ENCODE results near the gene CYP8B1. TPM values are rescaled to one million over a fixed set of nuclear protein-coding genes. Genes with fewer than 3 reads are reported as not detected.

The CYP8B1 gene
- total and polyA plus RNA-seq, 2 of the 13 experiments (the other 11 are each of a cell fraction or from before 2014, with no cell fraction given) = 0.58 to 2.0 TPM

GRCh38 chr3:42855547-42856380 lies 19.9 kb downstream of the CYP8B1 start (continued):
- TF ChIP-seq SMAD9 (CRISPR knock-in tag; IDR thresholded peaks at IDR 0.05) = no peak
- TF ChIP-seq PCBP1 (IDR thresholded peaks at IDR 0.05; ENCODE audit: borderline replicate concordance, low read depth, low read length) = no peak
- peak; percentile 95 for TF ChIP-seq SIX4 (CRISPR knock-in tag; IDR thresholded peaks at IDR 0.05)
- TF ChIP-seq, protein P1, sequence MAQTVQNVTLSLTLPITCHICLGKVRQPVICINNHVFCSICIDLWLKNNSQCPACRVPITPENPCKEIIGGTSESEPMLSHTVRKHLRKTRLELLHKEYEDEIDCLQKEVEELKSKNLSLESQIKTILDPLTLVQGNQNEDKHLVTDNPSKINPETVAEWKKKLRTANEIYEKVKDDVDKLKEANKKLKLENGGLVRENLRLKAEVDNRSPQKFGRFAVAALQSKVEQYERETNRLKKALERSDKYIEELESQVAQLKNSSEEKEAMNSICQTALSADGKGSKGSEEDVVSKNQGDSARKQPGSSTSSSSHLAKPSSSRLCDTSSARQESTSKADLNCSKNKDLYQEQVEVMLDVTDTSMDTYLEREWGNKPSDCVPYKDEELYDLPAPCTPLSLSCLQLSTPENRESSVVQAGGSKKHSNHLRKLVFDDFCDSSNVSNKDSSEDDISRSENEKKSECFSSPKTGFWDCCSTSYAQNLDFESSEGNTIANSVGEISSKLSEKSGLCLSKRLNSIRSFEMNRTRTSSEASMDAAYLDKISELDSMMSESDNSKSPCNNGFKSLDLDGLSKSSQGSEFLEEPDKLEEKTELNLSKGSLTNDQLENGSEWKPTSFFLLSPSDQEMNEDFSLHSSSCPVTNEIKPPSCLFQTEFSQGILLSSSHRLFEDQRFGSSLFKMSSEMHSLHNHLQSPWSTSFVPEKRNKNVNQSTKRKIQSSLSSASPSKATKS (CRISPR knock-in tag; IDR thresholded peaks at IDR 0.05) = peak; percentile 77; the same call in 1 of the 2 replicates
- peak; percentile 53; the same call in 1 of the 2 replicates for TF ChIP-seq SALL2 (CRISPR knock-in tag; IDR thresholded peaks at IDR 0.05)
- no peak for TF ChIP-seq SYNCRIP (IDR thresholded peaks at IDR 0.05; ENCODE audit: insufficient read depth, low read depth, low read length)
- no peak for TF ChIP-seq ZNF597 (CRISPR knock-in tag; IDR thresholded peaks at IDR 0.05)
- TF ChIP-seq ZNF274 (CRISPR knock-in tag; IDR thresholded peaks at IDR 0.05) = no peak
- TF ChIP-seq EEA1 (CRISPR knock-in tag; IDR thresholded peaks at IDR 0.05; ENCODE audit: borderline replicate concordance) = no peak
- no peak for TF ChIP-seq ZNF577 (CRISPR knock-in tag; IDR thresholded peaks at IDR 0.05; ENCODE audit: borderline replicate concordance, low read depth)
- TF ChIP-seq BRF2 (CRISPR knock-in tag; IDR thresholded peaks at IDR 0.05) = no peak
- peak; percentile 10; the same call in 1 of the 2 replicates for TF ChIP-seq ZNF567 (CRISPR knock-in tag; IDR thresholded peaks at IDR 0.05; ENCODE audit: borderline replicate concordance)
- no peak for TF ChIP-seq ZFP41 (CRISPR knock-in tag; IDR thresholded peaks at IDR 0.05; ENCODE audit: borderline replicate concordance)
- peak; percentile 86; the same call in 1 of the 2 replicates for TF ChIP-seq ZNF703 (CRISPR knock-in tag; IDR thresholded peaks at IDR 0.05; ENCODE audit: borderline replicate concordance)
- TF ChIP-seq, protein P2, sequence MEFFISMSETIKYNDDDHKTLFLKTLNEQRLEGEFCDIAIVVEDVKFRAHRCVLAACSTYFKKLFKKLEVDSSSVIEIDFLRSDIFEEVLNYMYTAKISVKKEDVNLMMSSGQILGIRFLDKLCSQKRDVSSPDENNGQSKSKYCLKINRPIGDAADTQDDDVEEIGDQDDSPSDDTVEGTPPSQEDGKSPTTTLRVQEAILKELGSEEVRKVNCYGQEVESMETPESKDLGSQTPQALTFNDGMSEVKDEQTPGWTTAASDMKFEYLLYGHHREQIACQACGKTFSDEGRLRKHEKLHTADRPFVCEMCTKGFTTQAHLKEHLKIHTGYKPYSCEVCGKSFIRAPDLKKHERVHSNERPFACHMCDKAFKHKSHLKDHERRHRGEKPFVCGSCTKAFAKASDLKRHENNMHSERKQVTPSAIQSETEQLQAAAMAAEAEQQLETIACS (CRISPR knock-in tag; IDR thresholded peaks at IDR 0.05) = 0 out of 2 replicates have a peak, but pooled peaks have one; percentile 29
- no peak for TF ChIP-seq DMAP1 (CRISPR knock-in tag; IDR thresholded peaks at IDR 0.05)
- TF ChIP-seq PRMT3 (CRISPR knock-in tag; IDR thresholded peaks at IDR 0.05; ENCODE audit: borderline replicate concordance, low read depth) = no peak; the same call in 1 of the 2 replicates
- TF ChIP-seq SATB2 (CRISPR knock-in tag; IDR thresholded peaks at IDR 0.05) = 0 out of 2 replicates have a peak, but pooled peaks have one; percentile 41
- TF ChIP-seq, protein P3, sequence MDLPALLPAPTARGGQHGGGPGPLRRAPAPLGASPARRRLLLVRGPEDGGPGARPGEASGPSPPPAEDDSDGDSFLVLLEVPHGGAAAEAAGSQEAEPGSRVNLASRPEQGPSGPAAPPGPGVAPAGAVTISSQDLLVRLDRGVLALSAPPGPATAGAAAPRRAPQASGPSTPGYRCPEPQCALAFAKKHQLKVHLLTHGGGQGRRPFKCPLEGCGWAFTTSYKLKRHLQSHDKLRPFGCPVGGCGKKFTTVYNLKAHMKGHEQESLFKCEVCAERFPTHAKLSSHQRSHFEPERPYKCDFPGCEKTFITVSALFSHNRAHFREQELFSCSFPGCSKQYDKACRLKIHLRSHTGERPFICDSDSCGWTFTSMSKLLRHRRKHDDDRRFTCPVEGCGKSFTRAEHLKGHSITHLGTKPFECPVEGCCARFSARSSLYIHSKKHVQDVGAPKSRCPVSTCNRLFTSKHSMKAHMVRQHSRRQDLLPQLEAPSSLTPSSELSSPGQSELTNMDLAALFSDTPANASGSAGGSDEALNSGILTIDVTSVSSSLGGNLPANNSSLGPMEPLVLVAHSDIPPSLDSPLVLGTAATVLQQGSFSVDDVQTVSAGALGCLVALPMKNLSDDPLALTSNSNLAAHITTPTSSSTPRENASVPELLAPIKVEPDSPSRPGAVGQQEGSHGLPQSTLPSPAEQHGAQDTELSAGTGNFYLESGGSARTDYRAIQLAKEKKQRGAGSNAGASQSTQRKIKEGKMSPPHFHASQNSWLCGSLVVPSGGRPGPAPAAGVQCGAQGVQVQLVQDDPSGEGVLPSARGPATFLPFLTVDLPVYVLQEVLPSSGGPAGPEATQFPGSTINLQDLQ (CRISPR knock-in tag; IDR thresholded peaks at IDR 0.05) = no peak
- TF ChIP-seq RBM22 (optimal IDR thresholded peaks at IDR 0.05; ENCODE audit: low read length) = no peak

Data from HepG2 (cell line).